ENCODE measurements around the gene SIRT4. TPM values are rescaled to one million over a fixed set of nuclear protein-coding genes. Genes with fewer than 3 reads are reported as not detected.

SIRT4 gene
- polyA plus RNA-seq, 1 experiment, result 1.2 TPM

DNA sequence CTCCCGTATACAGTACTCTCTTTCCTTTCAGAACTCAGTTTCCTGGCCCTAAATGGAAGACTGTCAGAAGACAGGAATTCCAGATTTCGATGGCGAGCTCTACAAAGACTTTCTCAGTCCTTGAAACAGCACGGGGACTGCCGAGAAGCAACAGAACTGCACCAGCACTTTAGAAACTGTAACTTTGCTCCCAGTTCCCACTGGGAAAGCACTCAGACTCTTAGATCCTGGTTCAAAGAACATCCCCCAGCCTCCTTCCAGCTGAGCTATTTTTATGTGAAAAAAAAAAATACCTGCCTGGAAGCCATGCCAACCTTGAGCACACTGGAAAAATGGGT is 38.4 kb upstream of the SIRT4 start:
- TF ChIP-seq, protein P1, sequence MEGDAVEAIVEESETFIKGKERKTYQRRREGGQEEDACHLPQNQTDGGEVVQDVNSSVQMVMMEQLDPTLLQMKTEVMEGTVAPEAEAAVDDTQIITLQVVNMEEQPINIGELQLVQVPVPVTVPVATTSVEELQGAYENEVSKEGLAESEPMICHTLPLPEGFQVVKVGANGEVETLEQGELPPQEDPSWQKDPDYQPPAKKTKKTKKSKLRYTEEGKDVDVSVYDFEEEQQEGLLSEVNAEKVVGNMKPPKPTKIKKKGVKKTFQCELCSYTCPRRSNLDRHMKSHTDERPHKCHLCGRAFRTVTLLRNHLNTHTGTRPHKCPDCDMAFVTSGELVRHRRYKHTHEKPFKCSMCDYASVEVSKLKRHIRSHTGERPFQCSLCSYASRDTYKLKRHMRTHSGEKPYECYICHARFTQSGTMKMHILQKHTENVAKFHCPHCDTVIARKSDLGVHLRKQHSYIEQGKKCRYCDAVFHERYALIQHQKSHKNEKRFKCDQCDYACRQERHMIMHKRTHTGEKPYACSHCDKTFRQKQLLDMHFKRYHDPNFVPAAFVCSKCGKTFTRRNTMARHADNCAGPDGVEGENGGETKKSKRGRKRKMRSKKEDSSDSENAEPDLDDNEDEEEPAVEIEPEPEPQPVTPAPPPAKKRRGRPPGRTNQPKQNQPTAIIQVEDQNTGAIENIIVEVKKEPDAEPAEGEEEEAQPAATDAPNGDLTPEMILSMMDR (IDR thresholded peaks at IDR 0.05; ENCODE audit: insufficient read depth, low read depth, low read length), result no peak
- ChIA-PET POLR2A (interaction anchor here (1.1 to 3.5 kb wide), 3 partner anchors 28 to 63 kb away, joined by 5 to 29 read pairs (median 18); partner anchors contain the start of gene RPLP0), CTCF (interaction anchor here (0.7 to 14.8 kb wide), 6 partner anchors 11 to 63 kb away, joined by 3 to 482 read pairs (median 10); partner anchors contain the start of gene RPLP0)
- peak overlapping the region; percentile 95 for H3K4me3 ChIP-seq (ENCODE audit: low read depth, low read length)
- H3K36me3 ChIP-seq (ENCODE audit: control insufficient read depth, insufficient read depth, low read length), result no peaks in the 10 kb centered on the region; the same call in 1 of the 2 replicates
- no peaks in the 10 kb centered on the region for H3K27me3 ChIP-seq (ENCODE audit: control insufficient read depth, insufficient read depth, low read length)
- DNase-seq (ENCODE audit: low read depth), result no peak

DNA sequence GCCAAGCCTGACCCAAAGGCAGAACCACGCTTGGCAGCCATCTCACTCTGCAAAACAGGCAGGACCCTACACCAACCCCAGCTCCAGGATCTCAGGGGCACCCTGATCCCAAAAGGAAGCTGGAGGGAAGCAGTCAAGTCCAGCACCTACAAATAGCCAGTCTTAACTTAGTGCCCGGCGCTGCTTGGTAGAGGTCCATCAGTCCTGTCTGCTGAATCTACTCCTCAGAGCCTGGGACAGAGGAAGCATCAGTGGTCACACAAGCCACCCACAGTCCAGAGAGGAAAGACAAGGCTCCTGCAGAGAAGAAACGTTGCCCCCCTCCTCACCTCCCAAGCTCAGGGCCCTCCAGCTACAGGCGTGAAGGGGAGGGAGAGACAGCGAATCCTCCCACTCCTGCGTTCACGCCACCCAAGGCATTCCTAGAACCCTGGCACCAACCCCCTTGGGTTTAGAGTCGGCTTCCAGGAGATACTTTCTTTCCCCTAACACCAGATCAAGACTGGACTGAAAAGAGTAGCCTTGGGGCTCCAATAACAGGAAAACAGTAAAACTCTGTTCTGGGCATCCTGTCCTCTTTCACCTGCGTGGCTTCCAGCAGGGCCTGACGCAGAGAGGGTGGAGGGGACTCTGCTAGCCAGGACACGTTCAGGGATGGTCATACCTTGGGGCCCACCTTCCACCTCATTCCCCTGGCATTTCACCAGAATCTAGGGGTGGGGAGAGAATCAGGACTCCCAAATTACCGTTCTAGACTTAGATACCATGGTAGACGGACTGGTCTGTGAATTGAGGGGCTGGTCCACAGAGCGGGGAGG is 37.8 kb upstream of the SIRT4 start:
- no peaks in the 10 kb centered on the region for H3K27me3 ChIP-seq (ENCODE audit: control insufficient read depth, insufficient read depth, low read length)
- H3K4me3 ChIP-seq (ENCODE audit: low read depth, low read length), result peak overlapping the region; percentile 95
- ChIA-PET POLR2A (interaction anchor here (2.1 to 3.5 kb wide), 2 partner anchors 34 to 63 kb away, joined by 18 to 29 read pairs; partner anchors contain the start of gene RPLP0), CTCF (interaction anchor here (0.7 to 14.8 kb wide), 10 partner anchors 16 to 118 kb away, joined by 3 to 482 read pairs (median 5); partner anchors contain the start of gene RPLP0)
- no peak for DNase-seq (ENCODE audit: low read depth)
- TF ChIP-seq, protein P1 (IDR thresholded peaks at IDR 0.05; ENCODE audit: insufficient read depth, low read depth, low read length), result no peak
- no peaks in the 10 kb centered on the region; the same call in 1 of the 2 replicates for H3K36me3 ChIP-seq (ENCODE audit: control insufficient read depth, insufficient read depth, low read length)

DNA sequence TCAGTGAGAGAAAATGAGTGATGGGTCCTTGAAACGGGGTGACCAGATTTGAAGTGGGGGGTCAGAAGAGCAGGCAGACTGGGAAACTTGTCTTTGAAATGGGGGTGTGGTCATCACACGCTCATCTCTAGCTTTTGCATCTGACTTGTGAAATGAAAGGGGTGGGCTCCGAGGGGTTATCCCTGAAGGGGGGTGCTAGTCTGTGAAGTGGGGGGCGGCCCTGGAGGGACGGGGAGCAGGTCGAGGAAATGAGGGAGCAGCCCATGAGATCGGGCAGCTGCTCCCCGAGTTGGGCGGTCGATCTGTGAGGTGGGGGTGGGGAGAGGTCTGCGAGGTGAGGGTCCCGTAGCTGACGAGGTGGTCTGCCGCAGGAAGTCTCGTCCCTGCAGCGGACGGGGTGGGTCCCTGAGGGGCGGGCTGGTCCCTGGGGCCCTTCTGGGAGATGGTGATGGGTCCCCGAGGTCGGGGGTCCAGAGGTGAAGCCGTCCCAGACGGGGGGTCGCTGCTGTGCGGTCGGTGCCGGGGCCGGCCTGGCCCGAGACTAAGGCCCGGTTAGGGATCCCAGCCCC is 37.1 kb upstream of the SIRT4 start:
- ChIA-PET POLR2A (interaction anchor here (0.7 to 3.5 kb wide), 2 partner anchors 26 to 64 kb away, joined by 7 to 29 read pairs; partner anchors contain the start of gene RPLP0), CTCF (interaction anchor here (0.7 to 14.8 kb wide), 24 partner anchors 8 to 118 kb away, joined by 3 to 482 read pairs (median 4); partner anchors contain the start of genes RNU4-1, RNU4-2 and RPLP0)
- Histone ChIP-seq H3K36me3 (ENCODE audit: control insufficient read depth, insufficient read depth, low read length) (no peaks in the 10 kb centered on the region), H3K27me3 (ENCODE audit: control insufficient read depth, insufficient read depth, low read length) (no peaks in the 10 kb centered on the region), H3K4me3 (ENCODE audit: low read depth, low read length) (peak overlapping the region; percentile 95)
- TF ChIP-seq, protein P1 (IDR thresholded peaks at IDR 0.05; ENCODE audit: insufficient read depth, low read depth, low read length), result no peak
- DNase-seq (ENCODE audit: low read depth), result no peak

DNA sequence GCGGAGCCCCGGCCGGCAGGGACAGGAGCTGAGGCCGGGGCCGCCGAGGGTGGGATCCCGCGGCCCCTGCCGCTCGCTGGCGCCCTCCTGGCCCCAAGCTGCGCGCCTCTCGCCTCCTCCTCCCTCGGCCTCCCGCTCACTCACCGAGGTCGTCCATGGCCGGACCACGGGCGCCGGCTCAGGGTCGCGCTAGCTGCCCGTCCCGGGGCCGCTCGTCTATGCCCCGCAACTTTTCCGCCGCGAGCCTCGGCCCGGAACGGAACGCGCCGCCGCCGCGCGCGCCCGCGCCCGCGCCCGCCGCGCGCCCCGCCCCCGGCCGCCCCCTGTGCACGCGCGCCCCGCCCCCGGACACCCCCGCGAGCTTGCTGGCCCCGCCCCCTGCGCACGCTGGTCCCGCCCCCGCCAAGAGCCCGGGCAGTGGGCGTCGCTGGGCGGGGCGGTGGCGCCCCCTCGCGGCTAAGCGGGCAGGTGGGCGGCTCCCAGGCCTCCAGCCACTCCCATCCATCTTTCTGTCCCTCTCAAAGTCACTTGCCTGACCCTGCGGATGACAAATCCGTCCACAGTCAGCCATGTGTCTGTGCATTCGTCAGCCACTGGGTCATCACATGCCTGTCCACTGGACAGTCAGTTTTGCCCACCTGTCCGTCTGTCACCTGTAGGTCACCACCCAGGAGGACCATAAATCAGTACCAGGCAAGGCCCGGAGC is 36.5 kb upstream of the SIRT4 start, which contains the start of gene PXN:
PXN (minus strand) TSS at position 258 of the 707 bp plus-strand sequence; CDS start at position 157, 101 bp downstream.
- Histone ChIP-seq H3K36me3 (ENCODE audit: control insufficient read depth, insufficient read depth, low read length) (no peaks in the 10 kb centered on the region), H3K27me3 (ENCODE audit: control insufficient read depth, insufficient read depth, low read length) (no peaks in the 10 kb centered on the region), H3K4me3 (ENCODE audit: low read depth, low read length) (peak within 1 kb of the TSS; percentile 95)
- ChIA-PET CTCF (interaction anchor here (0.7 to 14.8 kb wide), 25 partner anchors 8 to 119 kb away, joined by 3 to 482 read pairs (median 5); partner anchors contain the start of genes RNU4-1, RNU4-2 and RPLP0), POLR2A (interaction anchor here (0.6 to 3.5 kb wide), 3 partner anchors 26 to 65 kb away, joined by 7 to 29 read pairs (median 9); partner anchors contain the start of gene RPLP0)
- TF ChIP-seq, protein P1 (IDR thresholded peaks at IDR 0.05; ENCODE audit: insufficient read depth, low read depth, low read length), result peak; percentile 59
- DNase-seq (ENCODE audit: low read depth), result no peak
